HepG2 (cell line): Measurements from ENCODE around the gene NSD1. TPM values are rescaled to one million over a fixed set of nuclear protein-coding genes. Genes with fewer than 3 reads are reported as not detected.

Experiments used
- BATF2 ChIP-seq: sonication (generic); formaldehyde crosslinking; IDR thresholded peaks from 2 replicates; pipeline ENCODE4 v1.8.0; 2022; ENCODE audit warnings: mild to moderate bottlenecking, missing genetic modification reagents, moderate library complexity
- FOXJ3 ChIP-seq: sonication (generic); formaldehyde crosslinking; IDR thresholded peaks from 2 replicates; pipeline ENCODE4 v1.4.0; 2020; ENCODE audit warnings: missing genetic modification reagents, mild to moderate bottlenecking, borderline replicate concordance
- GZF1 ChIP-seq: sonication (generic); formaldehyde crosslinking; IDR thresholded peaks from 2 replicates; pipeline ENCODE4 v1.5.1; 2020; ENCODE audit warnings: mild to moderate bottlenecking, missing genetic modification reagents
- HIVEP1 ChIP-seq: sonication (generic); formaldehyde crosslinking; IDR thresholded peaks from 2 replicates; pipeline ENCODE4 v1.4.0; 2020; ENCODE audit warnings: mild to moderate bottlenecking, missing genetic modification reagents
- MTF1 ChIP-seq: sonication (generic); formaldehyde crosslinking; IDR thresholded peaks from 2 replicates; pipeline ENCODE4 v1.5.0; 2020; ENCODE audit warnings: missing genetic modification reagents
- NCOR1 ChIP-seq: fragments of 200-600 bp; sonication (generic); IDR thresholded peaks from 2 replicates; pipeline ENCODE4 v1.7.0; 2017; ENCODE audit warnings: antibody characterized with exemption, low read length, borderline replicate concordance
- NR2C2 ChIP-seq: sonication (generic); formaldehyde crosslinking; IDR thresholded peaks from 2 replicates; pipeline ENCODE4 v1.4.0; 2020; ENCODE audit warnings: missing genetic modification reagents, mild to moderate bottlenecking, moderate library complexity, borderline replicate concordance
- SALL1 ChIP-seq: sonication (generic); formaldehyde crosslinking; IDR thresholded peaks from 2 replicates; pipeline ENCODE4 v1.8.0; 2022; ENCODE audit warnings: mild to moderate bottlenecking, missing genetic modification reagents
- STAT6 ChIP-seq: sonication (generic); formaldehyde crosslinking; IDR thresholded peaks from 2 replicates; pipeline ENCODE4 v1.4.0; 2020; ENCODE audit warnings: missing genetic modification reagents, mild to moderate bottlenecking, borderline replicate concordance
- ZNF143 ChIP-seq: sonication (generic); formaldehyde crosslinking; IDR thresholded peaks from 2 replicates; pipeline ENCODE4 v1.4.0; 2020; ENCODE audit warnings: missing genetic modification reagents
- ZNF230 ChIP-seq: sonication (generic); formaldehyde crosslinking; IDR thresholded peaks from 2 replicates; pipeline ENCODE4 v1.4.0; 2020; ENCODE audit warnings: mild to moderate bottlenecking, missing genetic modification reagents
- ZNF563 ChIP-seq: sonication (generic); formaldehyde crosslinking; IDR thresholded peaks from 2 replicates; pipeline ENCODE4 v1.8.0; 2022; ENCODE audit warnings: mild to moderate bottlenecking, moderate library complexity, missing genetic modification reagents
- ZNF678 ChIP-seq: sonication (generic); formaldehyde crosslinking; IDR thresholded peaks from 2 replicates; pipeline ENCODE4 v1.4.0; 2020; ENCODE audit warnings: mild to moderate bottlenecking, missing genetic modification reagents
- ZNF687 ChIP-seq: sonication (generic); formaldehyde crosslinking; IDR thresholded peaks from 2 replicates; pipeline ENCODE4 v1.5.1; 2020; ENCODE audit warnings: mild to moderate bottlenecking, missing genetic modification reagents, moderate library complexity
- ZNF720 ChIP-seq: sonication (generic); formaldehyde crosslinking; IDR thresholded peaks from 2 replicates; pipeline ENCODE4 v1.4.0; 2020; ENCODE audit warnings: missing genetic modification reagents
- ZNF780A ChIP-seq: sonication (generic); formaldehyde crosslinking; IDR thresholded peaks from 2 replicates; pipeline ENCODE4 v1.8.0; 2022; ENCODE audit warnings: mild to moderate bottlenecking, missing genetic modification reagents, moderate library complexity
- ZSCAN29 ChIP-seq: sonication (generic); formaldehyde crosslinking; conservative IDR thresholded peaks from 2 replicates; pipeline ENCODE4 v1.4.0; 2020; ENCODE audit warnings: mild to moderate bottlenecking, missing genetic modification reagents
- ZSCAN31 ChIP-seq: sonication (generic); formaldehyde crosslinking; IDR thresholded peaks from 2 replicates; pipeline ENCODE4 v1.5.0; 2020; ENCODE audit warnings: low read depth, mild to moderate bottlenecking, missing genetic modification reagents
- polyA plus RNA-seq, 8 experiments: library from polyadenylated mRNA; depleted of rRNA in 3 of 8; stranded (reverse) in 7 of 8; unstranded in 1 of 8; fragments of >200 nt; fragmentation: Illumina TruSeq in 4 of 8; extraction: Trizol in 4 of 8; gene quantifications; 2 replicates each; pipeline versions ENCODE4 v1.2.1 to v1.2.3, GENCODE V29; 2011 to 2016; ENCODE audit warnings: low read depth in 4 of 8, missing spikeins in 1 of 8, mixed read lengths in 1 of 8; ENCODE audit not compliant: insufficient read depth in 1 of 8
- total RNA-seq, 5 experiments: library from RNA; depleted of rRNA; stranded (reverse); fragments of >200 nt; fragmentation: Illumina TruSeq; extraction: Trizol; gene quantifications; 2 replicates each; pipeline ENCODE4 v1.2.3, GENCODE V29; 2016; ENCODE audit warnings: low read depth in 1 of 5
- TF ChIP-seq, protein P1 (sequence below): sonication (generic); formaldehyde crosslinking; IDR thresholded peaks from 2 replicates; pipeline ENCODE4 v1.4.0; 2020; ENCODE audit warnings: missing genetic modification reagents

NSD1 gene
- total and polyA plus RNA-seq, 2 of the 13 experiments (the other 11 are each of a cell fraction or from before 2014, with no cell fraction given): 0.01 to 0.09 TPM

GRCh38 chr5:177311723-177312648, 178.4 kb downstream of the NSD1 start, which contains the start of gene MXD3 (continued):
- no peak for TF ChIP-seq HIVEP1 (CRISPR knock-in tag)
- 0 out of 2 replicates have a peak, but pooled peaks have one; percentile 28 for TF ChIP-seq ZNF678 (CRISPR knock-in tag)
- 0 out of 2 replicates have a peak, but pooled peaks have one; percentile 57 for TF ChIP-seq ZNF230
- TF ChIP-seq STAT6 (CRISPR knock-in tag): no peak
- peak; percentile 66; the same call in 1 of the 2 replicates for TF ChIP-seq NCOR1
- peak; percentile 63 for TF ChIP-seq SALL1 (CRISPR knock-in tag)
- peak; percentile 69; the same call in 1 of the 2 replicates for TF ChIP-seq BATF2 (CRISPR knock-in tag)
- peak; percentile 84 for TF ChIP-seq ZNF687
- no peak for TF ChIP-seq GZF1 (CRISPR knock-in tag)
- TF ChIP-seq NR2C2: no peak
- TF ChIP-seq ZNF143 (CRISPR knock-in tag): no peak
- TF ChIP-seq ZSCAN31 (CRISPR knock-in tag): no peak
- TF ChIP-seq MTF1: no peak
- TF ChIP-seq, protein P1, sequence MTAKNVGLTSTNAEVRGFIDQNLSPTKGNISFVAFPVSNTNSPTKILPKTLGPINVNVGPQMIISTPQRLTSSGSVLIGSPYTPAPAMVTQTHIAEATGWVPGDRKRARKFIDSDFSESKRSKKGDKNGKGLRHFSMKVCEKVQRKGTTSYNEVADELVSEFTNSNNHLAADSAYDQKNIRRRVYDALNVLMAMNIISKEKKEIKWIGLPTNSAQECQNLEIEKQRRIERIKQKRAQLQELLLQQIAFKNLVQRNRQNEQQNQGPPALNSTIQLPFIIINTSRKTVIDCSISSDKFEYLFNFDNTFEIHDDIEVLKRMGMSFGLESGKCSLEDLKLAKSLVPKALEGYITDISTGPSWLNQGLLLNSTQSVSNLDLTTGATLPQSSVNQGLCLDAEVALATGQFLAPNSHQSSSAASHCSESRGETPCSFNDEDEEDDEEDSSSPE (CRISPR knock-in tag): peak; percentile 99
- no peak for TF ChIP-seq ZNF780A
- TF ChIP-seq ZNF563: no peak
- no peak for TF ChIP-seq ZNF720 (CRISPR knock-in tag)
- TF ChIP-seq ZSCAN29 (CRISPR knock-in tag): no peak
- no peak for TF ChIP-seq FOXJ3 (CRISPR knock-in tag)
